ACC112 (cell line): Measurements from ENCODE around the gene MLF2.
A peak's percentile ranks its signal among the peaks of the same experiment; 100 is the strongest.

Source experiments
- H2AFZ ChIP-seq: fragments of 200-600 bp; sonication (generic); one replicate; pipeline ENCODE4 v1.6.0; 2017; ENCODE audit warnings: antibody characterized with exemption, low read length; ENCODE audit not compliant: unreplicated experiment
- H3K27ac ChIP-seq: fragments of 200-600 bp; sonication (generic); 2 replicates; pipeline ENCODE4 v1.5.1; 2014; ENCODE audit warnings: low read depth, mild to moderate bottlenecking, antibody characterized with exemption, low read length, moderate library complexity
- H3K27me3 ChIP-seq: fragments of 200-600 bp; sonication (generic); 2 replicates; pipeline ENCODE4 v1.6.1; 2014; ENCODE audit warnings: mild to moderate bottlenecking, antibody characterized with exemption, low read length, moderate library complexity, mixed read lengths; ENCODE audit not compliant: insufficient read depth
- H3K36me3 ChIP-seq: fragments of 200-600 bp; sonication (generic); 2 replicates; pipeline ENCODE4 v1.6.1; 2016; ENCODE audit warnings: mild to moderate bottlenecking, antibody characterized with exemption, low read length, moderate library complexity, mixed read lengths; ENCODE audit not compliant: insufficient read depth
- H3K4me1 ChIP-seq: fragments of 200-600 bp; sonication (generic); one replicate; pipeline ENCODE4 v1.6.1; 2016; ENCODE audit warnings: low read length, mixed read lengths; ENCODE audit not compliant: insufficient read depth, unreplicated experiment, control insufficient read depth
- H3K4me3 ChIP-seq: fragments of 200-600 bp; sonication (generic); 2 replicates; pipeline ENCODE4 v1.5.1; 2014; ENCODE audit warnings: mild to moderate bottlenecking, low read depth, low read length
- H3K79me2 ChIP-seq: fragments of 200-600 bp; sonication (generic); one replicate; pipeline ENCODE4 v1.6.0; 2016; ENCODE audit warnings: low read length; ENCODE audit not compliant: control insufficient read depth, unreplicated experiment, insufficient read depth

MLF2 gene

GRCh38 chr12:6763380-6763779 is 10.4 kb upstream of the MLF2 start:
- Histone ChIP-seq H3K4me3 (peak overlapping the region; percentile 89), H3K27me3 (no peaks in the 10 kb centered on the region), H3K36me3 (no peaks in the 10 kb centered on the region), H2AFZ (peak overlapping the region; percentile 79), H3K4me1 (peaks cover 25% of the 10 kb centered on the region), H3K27ac (peak overlapping the region; percentile 79), H3K79me2 (peaks cover 25% of the 10 kb centered on the region)

GRCh38 chr12:6759741-6760140 is 6.8 kb upstream of the MLF2 start:
- peaks cover 11% of the 10 kb centered on the region for H3K4me1 ChIP-seq
- no peaks in the 10 kb centered on the region for H3K79me2 ChIP-seq
- H3K36me3 ChIP-seq = no peaks in the 10 kb centered on the region
- no peak overlapping the region for H2AFZ ChIP-seq
- H3K27ac ChIP-seq = no peak overlapping the region
- H3K27me3 ChIP-seq = no peaks in the 10 kb centered on the region
- no peak overlapping the region for H3K4me3 ChIP-seq

- Histone ChIP-seq H3K36me3 (no peaks in the 10 kb centered on the region), H3K79me2 (no peaks in the 10 kb centered on the region), H3K27me3 (no peaks in the 10 kb centered on the region), H2AFZ (no peak overlapping the region), H3K4me3 (no peak overlapping the region), H3K27ac (no peak overlapping the region), H3K4me1 (peaks cover 14% of the 10 kb centered on the region)
Observed at GRCh38 chr12:6758506-6759095, 5.7 kb upstream of the MLF2 start.

GRCh38 chr12:6757028-6757690 is 4.2 kb upstream of the MLF2 start:
- Histone ChIP-seq H3K27me3 (no peaks in the 10 kb centered on the region), H2AFZ (no peak overlapping the region), H3K79me2 (peaks cover 7% of the 10 kb centered on the region), H3K36me3 (no peaks in the 10 kb centered on the region), H3K27ac (no peak overlapping the region), H3K4me3 (no peak overlapping the region), H3K4me1 (peaks cover 8% of the 10 kb centered on the region)

GRCh38 chr12:6754411-6754810 is 1.5 kb upstream of the MLF2 start:
- Histone ChIP-seq H3K79me2 (peaks cover 22% of the 10 kb centered on the region), H2AFZ (no peak overlapping the region), H3K4me1 (peaks cover 14% of the 10 kb centered on the region), H3K4me3 (no peak overlapping the region), H3K36me3 (peaks cover 18% of the 10 kb centered on the region), H3K27ac (no peak overlapping the region), H3K27me3 (no peaks in the 10 kb centered on the region)

- Histone ChIP-seq H3K79me2 (peaks cover 22% of the 10 kb centered on the region), H3K4me3 (peak overlapping the region; percentile 31), H3K27ac (no peak overlapping the region), H2AFZ (no peak overlapping the region), H3K4me1 (peaks cover 14% of the 10 kb centered on the region), H3K36me3 (peaks cover 22% of the 10 kb centered on the region), H3K27me3 (no peaks in the 10 kb centered on the region)
Observed at GRCh38 chr12:6753772-6754356, 923 bp upstream of the MLF2 start.

- peak overlapping the region; percentile 93 for H3K27ac ChIP-seq
- H3K79me2 ChIP-seq = peaks cover 22% of the 10 kb centered on the region
- peaks cover 35% of the 10 kb centered on the region for H3K36me3 ChIP-seq
- peak overlapping the region; percentile 93 for H3K4me3 ChIP-seq
- H2AFZ ChIP-seq = peak overlapping the region; percentile 50
- H3K27me3 ChIP-seq = no peaks in the 10 kb centered on the region
- H3K4me1 ChIP-seq = peaks cover 14% of the 10 kb centered on the region
Observed at GRCh38 chr12:6752167-6752920, 597 bp downstream of the MLF2 start.

GRCh38 chr12:6751767-6752166 is 1.2 kb downstream of the MLF2 start:
- no peak overlapping the region for H3K27ac ChIP-seq

GRCh38 chr12:6750506-6750905 is 2.4 kb downstream of the MLF2 start:
- H3K79me2 ChIP-seq = peaks cover 22% of the 10 kb centered on the region
- peaks cover 14% of the 10 kb centered on the region for H3K4me1 ChIP-seq
- no peak overlapping the region for H3K27ac ChIP-seq
- no peak overlapping the region for H2AFZ ChIP-seq
- no peak overlapping the region for H3K4me3 ChIP-seq
- H3K27me3 ChIP-seq = no peaks in the 10 kb centered on the region
- H3K36me3 ChIP-seq = peaks cover 38% of the 10 kb centered on the region

More at GRCh38 chr12:6751767-6752166, 1.2 kb downstream of the MLF2 start:
- H3K27me3 ChIP-seq = no peaks in the 10 kb centered on the region
- peaks cover 14% of the 10 kb centered on the region for H3K4me1 ChIP-seq
- no peak overlapping the region for H2AFZ ChIP-seq
- peak overlapping the region; percentile 93 for H3K4me3 ChIP-seq
- H3K36me3 ChIP-seq = peaks cover 38% of the 10 kb centered on the region
- H3K79me2 ChIP-seq = peaks cover 22% of the 10 kb centered on the region

- no peak overlapping the region for H3K4me3 ChIP-seq
- no peak overlapping the region for H3K27ac ChIP-seq
- no peak overlapping the region for H2AFZ ChIP-seq
- peaks cover 7% of the 10 kb centered on the region for H3K4me1 ChIP-seq
- H3K36me3 ChIP-seq = peaks cover 38% of the 10 kb centered on the region
- no peaks in the 10 kb centered on the region for H3K27me3 ChIP-seq
- peaks cover 22% of the 10 kb centered on the region for H3K79me2 ChIP-seq
Observed at GRCh38 chr12:6748761-6749160, 4.2 kb downstream of the MLF2 start.
